NCI-H146 treated with DMSO at 0.1 percent for 48 hours (cell line): ENCODE results near the gene RNF40.

Experiments used
- DNase-seq: peaks from one replicate; lab custom pipeline; 2025; ENCODE audit not compliant: unreplicated experiment; lab: John Stamatoyannopoulos, UW

RNF40 gene

GRCh38 chr16:30761427-30761927 lies 645 bp upstream of the RNF40 start:
- peak; percentile 54 for DNase-seq

GRCh38 chr16:30762991-30763725 lies 1.0 kb downstream of the RNF40 start:
- DNase-seq = no peak

GRCh38 chr16:30764086-30764485 lies 2.0 kb downstream of the RNF40 start:
- no peak for DNase-seq

- no peak for DNase-seq
Measured at GRCh38 chr16:30764816-30765465, 2.8 kb downstream of the RNF40 start.

- no peak for DNase-seq
Measured at GRCh38 chr16:30766206-30766932, 4.2 kb downstream of the RNF40 start.

- DNase-seq = no peak
Measured at GRCh38 chr16:30766933-30767284, 4.8 kb downstream of the RNF40 start.

GRCh38 chr16:30767767-30768465 lies 5.8 kb downstream of the RNF40 start:
- DNase-seq = no peak

GRCh38 chr16:30768583-30769181 lies 6.6 kb downstream of the RNF40 start:
- DNase-seq = no peak

GRCh38 chr16:30769379-30770089 lies 7.4 kb downstream of the RNF40 start:
- no peak for DNase-seq

- DNase-seq = no peak
Measured at GRCh38 chr16:30771726-30772125, 9.6 kb downstream of the RNF40 start.

GRCh38 chr16:30773826-30774225 lies 11.7 kb downstream of the RNF40 start:
- no peak for DNase-seq

GRCh38 chr16:30774367-30775130 lies 12.4 kb downstream of the RNF40 start:
- DNase-seq = no peak

- no peak for DNase-seq
Measured at GRCh38 chr16:30775131-30775391, 12.9 kb downstream of the RNF40 start.

- peak; percentile 84 for DNase-seq
Measured at GRCh38 chr16:30775392-30776188, 13.5 kb downstream of the RNF40 start.

GRCh38 chr16:30777591-30778297 lies 15.6 kb downstream of the RNF40 start:
- no peak for DNase-seq

GRCh38 chr16:30778549-30779244 lies 16.6 kb downstream of the RNF40 start:
- no peak for DNase-seq

- no peak for DNase-seq
Measured at GRCh38 chr16:30779596-30779995, 17.5 kb downstream of the RNF40 start.

GRCh38 chr16:30780021-30780420 lies 17.9 kb downstream of the RNF40 start:
- DNase-seq = no peak
